HG03066 (cell line): ENCODE results near the gene BMAL2.
A peak's percentile ranks its signal among the peaks of the same experiment; 100 is the strongest.

Experiments
- ATAC-seq: cut with Tn5 transposase; IDR thresholded peaks from one replicate; pipeline ENCODE4 v1.9.1; 2021; ENCODE audit warnings: low read depth; ENCODE audit not compliant: unreplicated experiment

Gene BMAL2

GRCh38 chr12:27332714-27333402 lies at the start of gene BMAL2:
Gene BMAL2 (plus strand): TSS chr12:27332836. CDS start chr12:27333073, 237 bp downstream.
- peak; percentile 30 for ATAC-seq

DNA sequence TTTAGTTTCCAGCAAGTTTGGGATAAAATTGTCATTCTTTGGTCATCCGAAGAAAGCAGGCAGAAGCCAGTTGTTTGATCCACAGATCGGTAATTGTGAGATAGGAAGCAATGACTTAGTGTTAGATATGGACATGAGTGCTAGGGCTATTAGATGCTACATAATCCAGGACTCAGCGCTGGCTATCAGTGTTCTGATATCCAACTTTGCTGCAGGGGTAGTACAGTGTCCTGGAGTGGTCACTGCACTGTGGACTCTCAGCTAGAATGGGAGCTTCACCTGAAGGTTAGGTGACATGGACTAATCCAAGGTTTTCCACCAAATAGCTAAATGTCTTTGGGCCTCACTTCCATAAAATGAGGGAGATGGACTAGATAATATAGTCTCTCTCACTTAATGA lies 48.6 kb upstream of the BMAL2 start:
- ATAC-seq = no peak

DNA sequence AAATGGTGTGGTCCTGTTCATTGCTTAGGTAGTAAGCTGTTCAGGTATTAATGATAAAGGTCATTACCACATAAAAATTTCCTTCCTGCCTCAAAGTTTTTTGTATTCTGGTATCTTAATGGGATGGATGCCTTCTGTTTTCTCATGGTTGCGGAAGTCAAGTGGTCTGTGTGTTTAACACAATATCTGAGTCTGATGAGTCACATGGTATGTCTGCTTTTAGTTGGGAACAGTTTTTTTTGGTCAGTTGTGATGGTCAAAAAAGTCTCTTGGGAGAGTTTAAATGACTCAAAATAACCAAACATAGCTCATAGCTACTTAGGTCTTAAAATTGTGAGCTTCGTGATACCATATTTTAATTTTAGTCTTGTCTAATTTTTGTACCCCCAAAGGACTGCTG lies 47.9 kb upstream of the BMAL2 start:
- peak; percentile 59 for ATAC-seq

DNA sequence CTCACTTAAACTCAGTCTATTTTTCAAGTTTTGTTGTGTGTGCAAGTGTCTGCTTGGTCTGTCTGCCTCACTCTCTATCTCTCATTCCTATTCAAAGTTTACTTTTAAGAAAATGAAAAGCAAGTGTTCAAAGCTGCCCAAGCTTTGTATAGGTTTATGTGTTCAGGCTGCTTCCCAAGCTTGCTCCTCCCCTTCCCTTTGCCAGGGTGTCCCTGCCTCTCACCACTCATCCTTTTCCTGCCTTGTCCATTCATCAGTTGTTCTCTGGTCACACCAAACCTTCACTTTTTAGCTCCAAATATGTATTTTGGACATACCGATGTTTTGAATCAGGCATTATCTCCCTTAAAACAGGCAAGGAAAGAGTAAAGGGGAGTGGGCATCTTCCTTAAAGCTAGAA lies 47.2 kb upstream of the BMAL2 start:
- no peak for ATAC-seq

DNA sequence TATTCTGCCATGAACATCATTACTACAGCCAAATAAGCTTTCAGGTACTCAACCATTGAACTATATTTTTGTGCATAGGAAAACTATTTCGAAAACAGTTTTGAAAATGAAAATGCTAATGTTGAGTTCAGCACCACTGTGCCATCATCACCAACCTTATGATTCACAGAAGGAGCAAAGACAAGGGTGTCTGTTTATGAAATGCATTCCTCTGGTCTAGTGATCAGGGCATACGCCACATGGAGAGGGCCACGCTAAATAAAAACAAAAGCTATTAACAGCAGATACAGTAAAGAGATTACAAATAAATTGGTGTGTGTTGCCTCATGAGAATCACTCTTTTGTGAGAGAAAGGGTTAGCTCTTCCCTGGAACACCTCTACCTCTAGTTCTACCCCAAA lies 43.2 kb upstream of the BMAL2 start:
- ATAC-seq = no peak

GRCh38 chr12:27290501-27291168 lies 42.0 kb upstream of the BMAL2 start:
- ATAC-seq = no peak

GRCh38 chr12:27291862-27292261 lies 40.8 kb upstream of the BMAL2 start:
- no peak for ATAC-seq

DNA sequence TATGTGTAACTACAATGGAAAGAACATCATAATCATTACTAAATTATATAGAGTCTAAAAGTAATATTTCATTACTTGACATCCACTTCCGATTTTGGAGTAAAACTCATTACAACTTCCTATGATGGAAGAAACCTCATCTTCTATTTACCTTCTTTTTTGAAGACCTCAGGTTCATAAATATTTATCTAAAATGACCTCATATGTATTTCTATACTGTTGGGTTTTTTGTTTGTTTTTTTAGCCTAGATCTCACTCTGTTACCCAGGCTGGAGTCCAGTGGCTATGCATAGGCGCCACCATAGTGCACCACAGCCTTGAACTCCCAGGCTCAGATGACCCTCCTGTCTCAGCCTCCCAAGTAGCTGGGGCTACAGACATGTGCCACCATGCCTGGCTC lies 39.9 kb upstream of the BMAL2 start:
- ATAC-seq = no peak

GRCh38 chr12:27293463-27293862 lies 39.2 kb upstream of the BMAL2 start:
- no peak for ATAC-seq

DNA sequence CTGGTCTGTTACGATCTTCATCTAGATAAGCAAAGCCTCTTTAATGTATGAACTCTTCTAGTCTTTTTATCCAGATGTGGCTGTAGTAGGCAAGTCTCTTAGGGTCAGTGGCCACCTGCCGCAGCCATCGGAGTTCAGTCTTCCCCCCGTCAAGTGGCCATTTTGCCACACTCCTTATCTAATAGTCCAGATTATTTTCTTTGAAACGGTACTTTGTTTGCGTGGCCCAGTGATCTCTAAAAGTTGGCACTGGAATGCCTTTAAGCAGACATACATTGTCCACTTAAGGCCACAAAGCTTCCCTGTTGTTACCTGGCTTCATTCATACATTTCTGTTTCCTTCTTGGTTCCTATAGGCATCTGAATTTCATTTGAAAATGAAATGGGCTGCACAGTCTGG lies 36.0 kb upstream of the BMAL2 start:
- ATAC-seq = no peak

- ATAC-seq = no peak
Measured at GRCh38 chr12:27297566-27297965, 35.1 kb upstream of the BMAL2 start.

DNA sequence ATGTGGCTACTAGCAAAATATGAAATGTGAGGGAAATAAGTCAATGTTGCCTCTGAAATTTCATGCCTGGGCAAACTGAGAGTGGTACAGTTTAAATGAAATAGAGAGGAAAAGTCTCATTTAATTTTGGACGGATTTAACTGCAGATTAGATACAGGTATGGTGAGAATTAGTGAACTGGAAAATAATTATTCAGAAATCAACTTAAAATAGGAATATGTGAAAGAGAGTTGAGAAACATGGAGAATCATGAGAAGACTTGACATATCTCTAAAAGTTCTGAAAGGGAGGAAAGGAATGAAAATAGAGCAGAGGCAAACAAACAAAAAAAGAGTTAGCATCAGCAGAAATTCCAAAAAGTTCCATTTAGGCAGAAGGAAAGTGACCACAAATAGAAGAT lies 33.5 kb upstream of the BMAL2 start:
- no peak for ATAC-seq

DNA sequence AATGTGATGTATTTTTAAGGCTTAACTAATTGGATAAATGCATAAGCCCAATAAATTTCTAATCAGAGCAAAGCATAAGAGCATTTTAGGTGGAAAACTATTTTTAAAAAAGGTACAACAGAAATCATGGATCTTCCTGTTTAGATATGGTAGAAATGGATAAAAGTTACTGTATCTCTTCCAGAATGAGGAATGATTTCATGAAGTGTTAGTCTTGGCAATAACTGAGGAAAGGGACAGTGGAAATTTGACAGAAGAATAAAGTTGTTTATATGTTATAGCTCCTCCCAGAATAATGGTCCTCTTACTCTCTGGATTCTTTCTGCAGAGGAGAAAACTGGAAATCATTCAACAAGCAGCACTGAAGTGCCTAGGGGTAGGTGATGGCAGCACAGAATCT lies 32.4 kb upstream of the BMAL2 start:
- ATAC-seq = no peak

GRCh38 chr12:27303139-27304111 lies 29.2 kb upstream of the BMAL2 start:
- no peak for ATAC-seq

- no peak for ATAC-seq
Measured at GRCh38 chr12:27304856-27305255, 27.8 kb upstream of the BMAL2 start.

GRCh38 chr12:27305673-27306456 lies 26.8 kb upstream of the BMAL2 start:
- no peak for ATAC-seq

DNA sequence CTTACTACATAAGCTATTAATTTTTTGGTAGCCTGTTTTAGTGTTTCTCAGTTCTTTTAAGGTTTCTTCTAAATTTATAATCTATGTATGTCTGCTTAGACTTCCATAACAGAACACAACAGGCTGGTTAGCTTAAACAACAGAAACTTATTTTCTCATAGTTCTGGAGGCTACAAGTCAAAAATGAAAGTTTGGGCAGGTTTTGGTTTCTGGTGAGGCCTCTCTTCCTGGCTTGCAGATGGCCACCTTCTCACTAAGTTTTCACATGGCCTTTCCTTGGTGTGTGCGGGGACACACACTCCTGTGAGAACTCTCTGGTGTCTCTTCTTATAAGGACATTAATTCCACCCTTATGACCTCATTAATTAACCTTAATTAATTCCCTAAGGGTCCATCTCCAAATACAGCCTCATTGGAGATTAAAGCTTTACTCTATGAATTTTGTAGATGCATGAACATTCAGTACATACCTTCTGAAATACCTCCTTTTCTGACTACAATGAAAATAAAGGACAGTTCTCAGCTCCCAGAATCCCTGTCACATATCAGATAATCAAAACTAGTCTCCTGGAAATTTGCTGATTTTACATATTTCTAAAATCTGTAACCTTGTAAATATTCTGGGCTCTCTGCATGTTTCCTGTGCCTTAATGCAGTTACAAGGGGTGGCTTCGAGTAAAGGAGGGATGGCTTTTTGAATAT lies 23.2 kb upstream of the BMAL2 start:
- no peak for ATAC-seq

DNA sequence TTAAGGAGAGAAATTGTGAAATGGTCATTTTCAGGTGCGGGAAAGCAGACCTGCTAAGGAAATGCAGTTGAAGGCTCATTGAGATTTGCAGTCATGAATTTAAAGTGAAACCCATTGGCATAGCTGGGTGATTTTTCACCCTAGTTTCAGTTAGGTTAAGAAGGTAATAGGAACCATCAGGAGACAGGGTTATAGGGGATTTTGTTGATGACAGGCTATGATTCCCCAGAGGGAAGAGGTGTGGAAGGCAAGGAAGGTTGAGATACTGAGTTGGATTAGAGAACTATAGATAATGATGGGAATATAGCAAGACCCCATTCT lies 22.7 kb upstream of the BMAL2 start:
- no peak for ATAC-seq

DNA sequence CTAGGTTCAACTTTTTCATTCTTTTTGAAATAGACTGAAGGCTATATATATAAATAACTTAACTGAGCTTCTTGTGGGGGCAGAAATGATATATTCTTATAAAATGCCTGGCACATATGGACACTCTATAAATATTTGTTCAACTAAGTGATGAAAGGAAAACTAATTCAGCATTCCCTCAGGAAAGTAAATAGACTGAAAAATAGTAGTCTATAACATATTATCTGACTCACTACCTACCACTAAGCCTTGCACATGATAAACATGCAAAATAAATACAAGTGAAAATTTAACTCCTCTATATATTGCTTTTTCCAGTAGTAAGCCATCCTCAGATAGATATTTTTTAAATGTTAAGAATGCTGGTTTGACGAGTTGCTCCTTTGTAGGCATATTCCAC lies 15.7 kb upstream of the BMAL2 start:
- ATAC-seq = no peak

DNA sequence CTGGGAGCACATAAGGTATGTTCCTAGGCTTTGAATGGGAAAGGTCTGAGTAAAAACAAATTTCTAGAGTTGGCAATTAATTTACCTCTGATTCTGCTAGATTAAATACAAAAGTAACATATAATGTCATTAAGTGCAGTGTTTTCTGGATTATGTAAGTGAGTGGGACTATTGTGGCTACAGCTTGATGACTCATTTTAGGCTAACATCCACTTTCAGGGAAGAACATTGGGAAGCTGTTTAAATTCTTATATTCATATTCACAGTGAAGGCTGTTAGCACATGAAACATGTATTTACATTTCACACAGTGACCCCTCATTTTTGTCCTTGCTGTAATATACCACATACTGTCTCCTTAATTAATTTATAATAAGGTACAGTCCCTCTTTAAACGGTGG lies 13.2 kb upstream of the BMAL2 start:
- no peak for ATAC-seq
